ENCODE results near the gene CTSS.

CTSS gene

DNA sequence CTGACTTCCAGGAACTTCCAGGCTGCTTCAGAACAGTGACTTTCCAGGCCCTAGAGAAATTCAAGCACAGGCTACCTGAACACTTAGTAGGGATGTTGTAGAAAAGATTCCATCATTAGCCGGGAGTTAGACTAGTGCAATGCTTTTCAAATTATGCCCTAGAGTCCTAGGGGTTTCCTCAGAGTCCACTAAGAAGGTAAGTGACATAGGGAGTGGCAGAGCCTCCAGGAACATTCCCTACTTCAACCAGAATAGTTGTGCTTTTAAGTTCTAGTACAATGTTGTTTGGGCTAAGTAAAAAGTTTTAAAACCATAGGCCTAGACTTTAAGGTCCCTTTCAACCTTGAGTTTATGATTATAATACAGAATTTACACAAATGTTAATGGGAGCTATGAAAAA is 59.5 kb downstream of the CTSS start:
- no peak overlapping the region for H3K4me3 ChIP-seq (ENCODE audit: low read depth, low read length)
- TF ChIP-seq, protein P1, sequence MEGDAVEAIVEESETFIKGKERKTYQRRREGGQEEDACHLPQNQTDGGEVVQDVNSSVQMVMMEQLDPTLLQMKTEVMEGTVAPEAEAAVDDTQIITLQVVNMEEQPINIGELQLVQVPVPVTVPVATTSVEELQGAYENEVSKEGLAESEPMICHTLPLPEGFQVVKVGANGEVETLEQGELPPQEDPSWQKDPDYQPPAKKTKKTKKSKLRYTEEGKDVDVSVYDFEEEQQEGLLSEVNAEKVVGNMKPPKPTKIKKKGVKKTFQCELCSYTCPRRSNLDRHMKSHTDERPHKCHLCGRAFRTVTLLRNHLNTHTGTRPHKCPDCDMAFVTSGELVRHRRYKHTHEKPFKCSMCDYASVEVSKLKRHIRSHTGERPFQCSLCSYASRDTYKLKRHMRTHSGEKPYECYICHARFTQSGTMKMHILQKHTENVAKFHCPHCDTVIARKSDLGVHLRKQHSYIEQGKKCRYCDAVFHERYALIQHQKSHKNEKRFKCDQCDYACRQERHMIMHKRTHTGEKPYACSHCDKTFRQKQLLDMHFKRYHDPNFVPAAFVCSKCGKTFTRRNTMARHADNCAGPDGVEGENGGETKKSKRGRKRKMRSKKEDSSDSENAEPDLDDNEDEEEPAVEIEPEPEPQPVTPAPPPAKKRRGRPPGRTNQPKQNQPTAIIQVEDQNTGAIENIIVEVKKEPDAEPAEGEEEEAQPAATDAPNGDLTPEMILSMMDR (IDR thresholded peaks at IDR 0.05; ENCODE audit: borderline replicate concordance, insufficient read depth, low read depth, low read length): no peak

DNA sequence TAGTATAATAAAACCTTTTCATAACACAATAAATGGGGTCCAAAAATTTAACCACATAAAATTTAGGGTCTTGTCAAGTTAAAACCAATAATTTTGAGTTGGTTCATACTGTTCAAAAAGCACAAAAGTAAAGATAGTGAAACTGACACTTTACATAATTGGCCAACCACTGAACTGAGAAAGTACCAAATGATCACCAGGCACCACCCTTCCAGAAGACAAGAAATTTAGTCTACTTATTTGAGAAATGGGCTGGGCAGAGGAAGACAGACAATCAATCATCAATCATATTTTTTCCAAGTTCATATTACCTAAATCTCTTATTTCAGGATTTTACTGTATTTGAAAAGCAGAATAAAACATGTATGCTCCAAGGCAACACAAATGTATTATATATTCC is 62.2 kb downstream of the CTSS start:
- TF ChIP-seq, protein P1 (IDR thresholded peaks at IDR 0.05; ENCODE audit: borderline replicate concordance, insufficient read depth, low read depth, low read length): no peak
- no peak overlapping the region for H3K4me3 ChIP-seq (ENCODE audit: low read depth, low read length)

GRCh38 chr1:150696995-150697927 is 68.3 kb downstream of the CTSS start, which contains the start of gene GOLPH3L:
Gene GOLPH3L (minus strand): TSS chr1:150697154. CDS start chr1:150694838, 2,316 bp downstream.
- TF ChIP-seq, protein P1 (IDR thresholded peaks at IDR 0.05; ENCODE audit: borderline replicate concordance, insufficient read depth, low read depth, low read length): no peak

GRCh38 chr1:150696590-150696989 is 69.0 kb downstream of the CTSS start:
- TF ChIP-seq, protein P1 (IDR thresholded peaks at IDR 0.05; ENCODE audit: borderline replicate concordance, insufficient read depth, low read depth, low read length): no peak
- H3K4me3 ChIP-seq (ENCODE audit: low read depth, low read length): peak overlapping the region; percentile 59

More at GRCh38 chr1:150696995-150697927, 68.3 kb downstream of the CTSS start, which contains the start of gene GOLPH3L:
- H3K4me3 ChIP-seq (ENCODE audit: low read depth, low read length): peak within 1 kb of the TSS; percentile 59

GRCh38 chr1:150696162-150696561 is 69.4 kb downstream of the CTSS start:
- TF ChIP-seq, protein P1 (IDR thresholded peaks at IDR 0.05; ENCODE audit: borderline replicate concordance, insufficient read depth, low read depth, low read length): no peak
- peak overlapping the region; percentile 59 for H3K4me3 ChIP-seq (ENCODE audit: low read depth, low read length)

DNA sequence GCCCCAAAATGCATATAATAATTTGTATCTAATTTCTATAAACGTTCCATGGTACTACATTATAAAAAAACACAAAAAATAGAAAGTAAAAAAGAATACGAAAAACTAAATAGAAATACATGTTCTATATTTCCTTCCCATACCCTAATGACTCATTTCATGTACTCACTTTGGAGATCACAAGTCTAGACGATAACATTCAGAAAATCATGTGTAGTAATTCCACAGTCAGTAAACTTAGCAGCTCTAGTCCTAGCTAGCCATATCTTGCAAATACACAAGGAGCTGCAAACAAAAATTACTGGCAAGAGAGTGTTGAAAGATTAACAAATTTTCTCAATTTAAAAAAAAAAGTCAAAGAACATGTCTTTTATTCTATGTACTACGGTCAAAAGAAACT is 70.0 kb downstream of the CTSS start:
- H3K4me3 ChIP-seq (ENCODE audit: low read depth, low read length): no peak overlapping the region
- TF ChIP-seq, protein P1 (IDR thresholded peaks at IDR 0.05; ENCODE audit: borderline replicate concordance, insufficient read depth, low read depth, low read length): no peak

- no peak overlapping the region for H3K4me3 ChIP-seq (ENCODE audit: low read depth, low read length)
- TF ChIP-seq, protein P1 (IDR thresholded peaks at IDR 0.05; ENCODE audit: borderline replicate concordance, insufficient read depth, low read depth, low read length): no peak
These were observed 72.9 kb downstream of the CTSS start for GRCh38 chr1:150692720-150693119.
